NOMO-1 treated with DMSO at 0.1 percent for 48 hours (cell line): ENCODE results near the gene SORCS1.

Experiments used
- DNase-seq: peaks from one replicate; lab custom pipeline; 2025; ENCODE audit not compliant: unreplicated experiment; lab: John Stamatoyannopoulos, UW

SORCS1 gene

DNA sequence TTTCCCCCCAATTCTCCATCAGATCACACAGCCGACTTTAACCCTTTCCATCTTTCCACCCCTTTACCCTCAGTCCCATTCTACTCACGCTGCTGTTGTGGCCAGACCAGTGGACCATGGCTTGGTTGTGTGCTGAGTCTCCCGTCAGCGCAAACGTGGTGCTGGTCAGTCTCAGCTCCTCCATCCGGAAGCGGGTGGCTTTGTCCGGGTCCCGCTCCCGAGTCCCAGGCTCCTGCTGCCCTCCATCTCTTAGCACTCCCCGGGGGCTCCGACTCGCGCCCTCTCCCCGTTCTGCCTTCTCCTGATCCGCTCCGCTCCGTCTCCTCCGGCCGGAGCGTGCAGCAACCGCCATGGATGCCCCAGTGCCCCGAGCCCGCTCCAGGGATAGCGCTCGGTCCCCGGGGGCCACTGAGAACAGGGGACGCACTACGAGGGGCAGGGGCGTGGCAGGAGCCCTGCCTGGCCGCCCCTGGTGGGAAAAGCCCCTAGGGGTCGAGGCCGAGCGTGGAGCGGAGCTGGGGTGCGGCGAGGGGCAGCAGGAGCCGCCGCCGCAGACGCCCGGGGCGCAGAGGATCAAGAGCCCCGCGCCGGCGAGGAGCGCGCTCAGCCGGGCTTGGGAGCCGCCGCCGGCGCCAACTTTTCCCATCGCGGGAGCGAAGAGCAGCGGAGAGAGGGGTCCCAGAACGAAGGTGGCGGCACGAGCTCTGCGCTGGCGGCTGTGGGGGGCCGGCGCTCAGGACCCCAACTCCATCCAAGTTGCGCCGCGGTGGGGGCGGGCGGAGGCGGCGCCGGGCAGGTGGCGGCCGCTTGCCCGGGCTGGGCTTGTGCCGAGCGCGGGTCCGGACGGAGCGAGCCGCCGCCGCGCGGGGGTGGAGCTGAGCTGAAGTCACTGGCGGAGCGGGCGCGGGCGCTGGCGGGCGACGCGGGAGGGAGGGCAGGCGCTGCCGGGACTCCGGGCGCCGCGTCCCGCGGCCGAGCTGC lies at the start of gene SORCS1:
SORCS1 (minus strand) TSS at position 826 of the 981 bp plus-strand sequence.
- DNase-seq = no peak

DNA sequence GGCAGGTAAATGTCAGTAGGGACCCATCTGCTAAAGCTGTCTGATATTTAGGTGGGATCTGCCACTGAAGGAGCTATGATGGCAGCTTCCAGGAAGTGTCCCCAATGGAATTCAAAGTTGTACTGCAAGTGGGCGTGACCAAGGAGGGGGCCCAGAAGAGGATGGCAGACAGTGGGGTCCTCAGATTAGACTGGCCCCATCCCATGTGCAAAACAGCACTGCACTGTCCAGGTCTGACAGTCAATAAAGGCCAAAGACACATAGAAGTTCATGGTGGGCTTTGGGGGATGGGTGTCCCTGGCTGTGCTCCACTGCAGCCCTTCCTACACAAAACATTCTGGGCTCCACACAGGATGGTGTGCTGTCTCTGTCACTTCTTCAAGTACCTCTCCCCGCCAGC lies 49.8 kb upstream of the SORCS1 start:
- no peak for DNase-seq

DNA sequence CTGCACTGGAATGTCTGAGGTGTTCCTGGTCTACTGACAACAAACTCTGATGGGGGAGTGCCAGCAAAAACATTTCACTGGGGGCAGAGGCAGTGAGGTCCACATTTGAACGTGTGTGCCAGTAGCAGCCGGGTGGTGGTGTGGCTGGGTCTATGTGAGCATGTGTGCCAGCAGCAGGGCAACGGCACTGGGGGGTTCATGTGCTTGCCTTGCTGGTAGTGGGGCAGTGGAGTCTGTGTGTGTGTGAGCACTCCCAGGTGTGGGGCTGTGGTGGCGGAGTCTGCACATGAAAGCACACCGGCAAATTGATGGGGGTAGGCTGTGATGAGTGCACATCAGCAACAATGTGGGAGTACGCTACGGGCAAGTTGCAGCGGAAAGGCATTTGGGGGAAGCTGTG lies 49.4 kb upstream of the SORCS1 start:
- no peak for DNase-seq

DNA sequence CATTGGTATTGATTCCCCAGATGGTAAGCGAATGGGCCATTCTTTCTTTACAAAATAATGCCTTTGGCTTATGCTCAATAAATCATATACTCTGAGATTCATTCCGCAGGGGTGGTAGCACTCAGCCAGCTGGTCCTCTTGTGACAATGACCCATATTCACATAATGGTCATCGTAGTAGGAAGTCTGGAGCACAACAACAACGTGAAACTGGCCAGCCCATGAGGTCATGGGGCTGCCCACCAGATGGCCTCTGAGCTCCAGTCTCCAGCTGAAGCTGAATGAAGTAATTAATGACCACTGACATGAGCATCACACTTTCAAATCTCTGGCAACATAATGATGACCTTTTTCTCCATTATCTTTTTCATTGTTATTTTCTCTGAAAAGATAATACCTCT lies 42.3 kb upstream of the SORCS1 start:
- no peak for DNase-seq

DNA sequence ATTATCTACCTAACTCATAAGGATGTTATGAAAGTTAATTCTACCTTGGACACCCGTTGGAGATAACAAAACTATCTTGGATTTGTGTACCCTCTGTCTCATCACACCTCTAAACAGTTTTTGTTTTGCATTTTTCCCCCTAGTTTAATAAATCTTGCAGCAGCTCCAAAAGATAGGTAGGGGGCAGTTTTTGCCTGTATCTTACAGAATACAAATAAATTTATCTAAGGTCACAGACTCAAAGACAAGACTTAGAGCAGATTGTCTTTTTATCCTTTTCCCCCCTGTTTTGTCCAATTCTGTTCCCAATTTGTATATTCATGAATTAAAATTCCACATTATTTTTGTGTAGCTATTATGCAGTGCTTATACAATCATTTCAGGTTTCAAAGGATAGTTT lies 5.0 kb upstream of the SORCS1 start:
- DNase-seq = no peak

DNA sequence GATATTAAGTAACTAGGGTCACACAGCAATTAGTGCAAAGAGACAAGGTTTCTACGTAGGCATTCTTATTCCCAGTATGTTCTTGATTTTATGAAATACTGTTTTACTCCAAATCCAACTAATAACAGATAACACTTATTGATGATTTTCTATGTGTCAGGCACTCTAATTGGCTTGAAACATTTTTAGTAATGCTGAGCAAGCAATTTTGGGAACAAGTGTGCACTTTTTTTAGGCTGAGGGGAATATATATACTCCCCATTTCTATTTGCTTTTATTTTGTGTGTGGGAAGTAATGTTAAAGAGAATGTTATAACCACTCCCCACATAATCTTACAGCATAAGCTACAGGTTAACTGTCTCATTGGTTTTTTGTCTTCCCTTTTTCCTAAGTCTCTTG lies 4.2 kb upstream of the SORCS1 start:
- DNase-seq = no peak

DNA sequence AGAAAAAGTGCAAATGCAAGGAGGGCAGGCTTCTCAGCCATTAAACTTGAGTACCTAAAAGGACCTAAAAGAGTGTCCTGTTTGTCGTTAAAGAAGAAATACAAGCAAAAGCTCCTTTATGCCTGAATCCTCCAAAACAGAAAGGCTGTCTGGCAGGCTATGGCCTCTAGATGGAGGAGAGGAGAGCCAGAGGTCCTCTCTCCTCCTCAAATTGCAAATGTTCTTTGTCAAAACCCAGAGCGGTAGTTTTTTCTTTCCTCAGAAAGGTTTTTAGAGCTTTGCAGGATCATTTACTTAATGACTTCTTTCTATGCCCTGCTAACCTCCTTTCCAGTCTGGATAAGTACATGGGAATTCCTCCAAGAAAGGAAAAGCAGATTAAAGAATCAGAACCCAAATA lies 1.9 kb upstream of the SORCS1 start:
- no peak for DNase-seq

DNA sequence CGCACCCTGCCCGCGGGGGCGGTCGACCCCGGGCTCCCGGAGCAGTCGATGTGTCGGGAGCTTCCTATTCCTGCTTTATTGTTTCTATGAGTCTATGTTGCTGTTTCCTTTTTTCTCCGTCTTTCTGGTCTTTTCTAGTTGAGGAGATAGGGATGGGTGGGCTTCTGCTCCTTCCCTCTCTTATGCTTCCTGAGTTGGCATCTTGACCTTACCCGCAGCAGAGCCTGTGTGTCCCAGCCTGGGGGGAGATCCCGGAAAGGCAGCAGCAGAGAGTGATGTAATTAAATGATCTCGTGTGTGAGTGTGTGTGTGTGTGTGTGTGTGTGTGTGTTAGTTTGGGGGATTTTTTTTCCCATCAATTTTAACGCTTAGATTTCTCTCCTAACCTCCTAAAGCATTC lies 486 bp upstream of the SORCS1 start:
- no peak for DNase-seq

DNA sequence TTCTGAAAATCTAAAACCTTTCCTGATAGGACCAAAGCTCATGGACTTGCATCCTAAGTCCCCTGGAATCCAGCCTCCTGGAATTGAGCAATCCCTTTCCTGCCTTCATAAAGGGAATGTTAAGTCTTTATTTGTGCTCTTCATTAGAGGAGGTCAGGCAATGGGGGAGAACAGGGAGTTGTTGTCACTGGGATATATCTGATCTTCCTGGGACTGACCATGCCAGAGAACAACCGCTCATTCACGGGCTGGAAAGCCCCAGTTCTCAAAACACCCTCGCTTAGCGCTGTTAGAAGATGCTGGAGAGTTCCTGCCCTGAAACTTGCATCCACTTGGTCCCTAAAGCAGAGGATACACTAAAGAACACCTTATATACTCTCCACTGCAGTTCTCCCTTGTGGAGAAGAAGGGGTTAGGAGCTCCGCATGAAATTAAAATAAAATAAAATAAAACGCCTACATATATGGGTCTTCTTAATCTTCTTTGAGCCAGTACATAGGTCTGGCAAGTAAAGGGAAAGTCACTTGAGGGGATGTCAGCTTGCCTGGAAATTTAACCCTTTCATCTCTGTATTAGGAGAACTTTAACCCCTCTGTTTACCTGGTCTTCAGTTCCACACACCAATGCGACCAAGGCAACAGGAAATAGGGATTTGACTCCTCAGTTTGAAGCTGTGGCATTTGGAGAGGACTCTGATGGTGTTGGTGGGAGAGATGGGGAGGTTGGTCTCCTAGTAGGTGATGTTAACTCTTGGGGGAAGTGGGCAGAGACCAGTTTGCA lies 1.2 kb downstream of the SORCS1 start:
- DNase-seq = no peak

DNA sequence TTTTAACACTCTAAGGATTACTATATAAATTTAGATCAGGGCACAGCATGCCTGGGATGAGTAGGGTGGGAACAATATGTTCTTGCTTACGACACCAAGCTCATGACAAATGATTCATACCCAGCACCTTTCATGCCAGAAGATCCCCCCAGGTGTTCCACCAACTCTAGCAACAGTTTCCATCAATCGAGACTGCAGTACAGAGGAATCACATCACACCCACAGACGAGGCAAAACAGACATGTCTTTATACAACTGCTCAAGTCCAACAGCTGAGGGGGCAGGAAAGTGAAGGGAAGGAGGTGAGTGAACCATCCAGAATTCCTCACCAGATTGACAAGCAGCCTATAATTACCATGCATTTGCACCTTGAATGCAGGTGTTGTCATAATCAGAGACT lies 3.6 kb downstream of the SORCS1 start:
- DNase-seq = no peak

DNA sequence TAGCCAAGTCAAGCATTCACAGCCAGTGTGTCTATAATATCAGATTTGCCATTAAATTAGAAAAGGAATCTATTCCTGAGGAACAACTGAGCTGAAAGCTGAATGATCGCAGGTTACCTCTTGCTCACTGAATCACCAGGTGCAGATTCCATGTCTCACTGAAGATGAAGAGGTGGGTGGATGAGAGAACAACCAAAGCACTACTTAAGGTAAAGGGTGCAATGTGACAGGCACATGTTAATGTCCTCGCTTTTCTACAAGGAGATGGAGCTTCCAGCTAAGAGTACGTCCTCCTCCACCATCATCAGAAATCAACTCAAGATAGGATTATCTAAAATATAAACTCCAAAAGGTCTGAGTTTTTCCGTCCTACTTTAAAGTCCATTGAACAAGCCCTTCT lies 4.6 kb downstream of the SORCS1 start:
- no peak for DNase-seq

DNA sequence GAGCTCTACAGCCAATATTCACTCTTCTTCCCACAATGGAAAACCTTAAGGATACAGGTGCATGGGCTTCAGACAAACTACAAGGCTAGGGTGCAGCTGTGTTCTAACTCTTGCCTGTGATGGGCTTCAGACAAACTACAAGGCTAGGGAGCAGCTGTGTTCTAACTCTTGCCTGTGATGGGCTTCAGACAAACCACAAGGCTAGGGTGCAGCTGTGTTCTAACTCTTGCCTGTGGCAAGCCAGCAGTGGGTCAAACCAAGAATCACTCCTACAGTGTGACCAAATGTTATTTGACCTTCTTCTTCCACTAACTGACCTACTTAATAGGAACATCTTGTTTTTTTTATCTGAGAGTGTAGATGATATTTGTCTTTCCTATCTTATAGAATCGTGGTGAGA lies 7.4 kb downstream of the SORCS1 start:
- DNase-seq = no peak

DNA sequence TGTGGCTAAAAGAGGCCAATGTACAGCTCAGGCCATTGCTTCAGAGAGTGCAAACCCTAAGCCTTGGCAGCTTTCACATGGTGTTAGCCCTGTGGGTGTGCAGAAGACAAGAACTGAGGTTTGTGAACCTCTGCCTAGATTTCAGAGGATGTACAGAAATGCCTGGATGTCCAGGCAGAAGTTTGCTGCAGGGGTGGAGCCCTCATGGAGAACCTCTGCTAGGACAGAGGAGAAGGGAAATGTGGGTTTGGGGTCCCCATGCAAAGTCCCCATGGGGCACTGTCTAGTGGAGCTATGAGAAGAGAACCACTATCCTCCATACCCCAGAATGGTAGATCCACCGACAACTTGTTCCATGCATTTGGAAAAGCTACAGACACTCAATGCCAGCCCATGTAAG lies 12.4 kb downstream of the SORCS1 start:
- DNase-seq = no peak

DNA sequence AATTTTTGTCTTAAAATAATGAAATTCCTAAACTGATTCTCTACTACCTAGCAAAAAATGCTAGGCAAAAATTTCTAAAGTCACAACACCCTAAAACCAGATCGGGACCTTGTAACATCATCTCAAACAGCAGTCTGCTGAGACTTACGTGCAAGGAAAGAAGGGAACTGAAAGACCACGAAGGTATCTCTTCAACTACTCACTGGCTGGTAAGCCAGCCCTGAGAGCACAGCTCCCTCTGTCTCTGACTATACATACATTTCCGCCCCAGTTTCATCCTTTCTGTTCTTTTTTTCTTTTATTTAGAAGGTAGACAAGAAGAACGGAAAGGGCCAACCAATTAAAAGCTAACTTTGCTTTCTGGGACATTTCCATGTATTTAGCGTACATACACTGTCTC lies 15.6 kb downstream of the SORCS1 start:
- no peak for DNase-seq

DNA sequence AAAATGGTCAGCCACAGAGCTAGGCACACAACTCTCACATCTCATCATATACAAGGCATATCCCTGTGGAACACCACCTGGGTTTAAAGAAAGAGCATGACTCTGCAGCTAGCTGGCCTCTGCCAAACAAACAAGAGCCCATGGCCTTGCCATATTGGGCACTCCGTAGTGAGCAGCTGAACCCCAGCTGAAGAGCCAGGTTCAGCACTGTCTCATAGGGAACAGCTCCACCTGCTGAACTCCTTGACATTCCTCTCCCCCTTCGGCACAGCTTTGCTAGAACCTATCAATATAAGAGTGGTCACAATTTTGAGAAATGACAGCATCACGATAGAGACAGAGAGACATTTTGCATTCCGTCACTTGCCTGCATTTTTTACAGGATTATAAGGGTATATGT lies 20.0 kb downstream of the SORCS1 start:
- DNase-seq = no peak

DNA sequence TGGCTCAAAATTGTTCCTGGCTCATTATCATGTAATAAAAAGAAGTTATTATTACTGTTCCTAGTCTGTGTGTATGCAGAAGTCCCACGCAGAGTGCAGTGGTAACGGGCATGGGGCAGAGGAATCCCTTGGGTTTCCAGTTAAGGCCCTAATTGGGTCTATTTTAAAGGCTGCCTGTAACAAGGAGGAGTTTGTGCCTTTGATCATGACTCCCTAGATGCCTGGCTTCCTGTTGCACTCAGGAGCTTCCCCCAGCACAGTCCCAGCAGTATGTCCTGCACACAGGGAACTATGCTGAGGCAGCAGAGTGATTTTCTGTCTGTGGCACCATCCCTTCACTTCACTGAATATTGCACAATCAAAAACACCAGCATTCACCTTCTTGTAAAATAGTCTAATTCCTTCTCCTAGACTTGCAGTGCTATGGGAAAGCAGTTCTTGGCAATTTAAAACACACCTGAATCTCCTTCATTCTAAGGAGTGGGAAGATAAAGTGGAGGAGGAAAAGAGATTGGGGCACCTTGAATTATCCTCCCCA lies 22.9 kb downstream of the SORCS1 start:
- no peak for DNase-seq

DNA sequence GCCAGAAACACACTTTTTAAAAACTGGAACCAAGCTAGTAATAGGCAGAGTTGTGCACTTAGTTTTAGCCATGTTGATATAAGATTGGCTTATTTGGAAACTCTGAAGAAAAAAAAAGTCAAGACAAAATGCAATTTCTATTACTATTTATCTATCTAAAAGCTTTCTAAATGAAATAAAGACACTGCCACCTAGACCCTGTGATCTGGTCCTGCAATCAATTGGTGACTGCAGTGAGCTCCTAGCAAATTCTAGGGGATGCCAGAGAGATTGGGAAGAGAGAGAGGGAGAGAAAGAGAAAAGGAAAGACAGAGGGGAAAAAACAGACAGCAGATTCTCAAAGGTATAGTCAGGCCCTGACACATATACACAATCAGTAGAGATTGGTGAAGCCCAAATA lies 25.3 kb downstream of the SORCS1 start:
- no peak for DNase-seq

DNA sequence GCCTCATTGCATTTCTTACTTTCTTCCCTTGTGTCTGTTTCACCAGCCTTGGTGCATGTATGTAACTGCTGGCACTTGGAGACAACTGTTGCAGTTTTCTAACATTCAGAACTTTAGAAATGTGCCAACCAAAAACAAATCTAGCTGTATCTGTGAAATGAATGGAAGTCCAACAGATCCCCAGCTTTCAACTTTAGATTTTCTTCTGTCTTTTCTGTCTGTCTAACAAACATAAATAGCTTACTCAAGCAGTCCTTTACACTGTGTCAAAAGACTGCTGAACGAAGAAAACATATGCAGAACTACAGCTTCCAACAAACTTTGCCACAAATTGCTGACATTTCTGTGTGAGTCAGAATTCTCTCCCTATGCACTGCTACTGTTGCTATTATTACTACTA lies 30.9 kb downstream of the SORCS1 start:
- no peak for DNase-seq

DNA sequence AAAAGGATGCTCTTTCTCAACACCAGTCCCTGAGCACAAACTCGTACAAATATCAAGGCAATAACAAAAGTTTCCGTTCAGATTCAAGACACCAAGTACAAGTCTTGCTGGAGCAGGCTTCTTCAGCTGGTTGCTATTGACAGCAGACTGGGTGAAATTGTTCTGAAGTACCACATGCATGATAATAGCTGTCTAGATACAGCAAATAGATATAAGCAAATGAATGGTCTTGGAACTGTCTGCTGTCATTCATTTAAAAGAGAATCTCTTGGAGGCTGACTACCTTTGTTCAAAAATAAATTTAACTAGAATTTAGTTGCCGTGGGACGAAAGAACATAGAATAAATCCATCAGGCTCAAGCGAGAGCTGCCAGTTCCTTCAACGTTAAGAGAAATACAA lies 35.5 kb downstream of the SORCS1 start:
- no peak for DNase-seq

DNA sequence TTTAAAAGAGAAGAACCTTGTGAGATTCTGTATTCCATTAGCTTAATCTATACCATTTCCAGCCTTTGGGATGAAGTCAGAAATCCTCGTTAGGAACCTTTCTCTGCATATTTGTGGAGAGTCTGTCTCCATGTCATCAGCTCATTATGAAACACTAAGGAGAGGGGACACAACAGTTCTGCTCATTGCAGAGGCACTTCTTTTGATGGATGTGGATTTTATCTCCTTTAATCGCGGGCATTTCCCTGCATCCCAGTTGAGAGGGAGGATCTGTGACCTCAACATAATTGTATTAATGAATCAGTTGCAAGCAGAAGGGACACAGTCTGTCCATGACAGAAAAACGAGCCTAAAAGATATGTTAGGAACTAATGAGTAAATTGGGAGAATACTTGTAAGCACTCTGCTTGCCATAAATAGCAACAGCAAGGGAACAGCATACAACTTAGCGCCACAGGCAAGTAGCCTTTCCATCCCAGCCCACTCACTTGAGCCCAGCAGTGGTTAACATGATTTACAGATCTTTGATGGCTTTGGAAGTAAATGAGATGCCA lies 37.9 kb downstream of the SORCS1 start:
- no peak for DNase-seq

DNA sequence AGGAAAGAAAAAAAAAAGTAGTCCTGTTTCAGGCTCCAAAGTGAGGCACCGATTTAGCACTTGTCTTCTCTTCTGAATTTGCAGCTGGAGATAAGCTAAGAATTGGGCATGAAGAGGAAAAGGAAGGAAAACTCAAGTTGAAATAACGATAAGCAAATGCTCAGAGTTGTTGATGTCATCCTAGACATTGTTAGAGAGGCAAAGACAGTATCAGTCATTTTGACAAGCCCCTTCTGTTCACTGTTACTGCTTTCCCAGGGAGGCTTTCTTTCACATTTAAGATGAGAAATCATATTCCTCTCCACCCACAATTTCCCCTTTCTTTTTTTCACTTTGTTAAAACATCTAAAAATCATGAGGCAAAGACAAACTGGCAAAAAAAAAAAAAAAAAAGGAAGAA lies 41.8 kb downstream of the SORCS1 start:
- DNase-seq = no peak

DNA sequence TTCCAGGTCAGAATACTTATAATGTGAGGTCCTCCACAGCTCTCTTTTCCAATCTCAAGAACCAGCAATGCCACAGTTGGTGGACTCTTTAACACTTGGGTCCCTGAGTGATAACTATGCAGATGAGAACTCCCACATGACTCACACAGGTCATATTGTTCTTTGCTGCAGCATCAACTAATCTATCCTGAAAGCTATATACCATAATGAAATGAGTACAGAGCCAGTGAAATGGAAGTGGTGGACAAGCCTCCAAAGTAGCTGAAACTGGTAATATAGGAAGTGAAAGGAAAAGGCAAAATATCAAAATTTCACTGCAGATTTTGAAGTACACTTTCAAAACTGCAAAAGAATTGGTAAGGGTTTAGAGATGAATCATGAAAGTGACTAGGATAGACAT lies 45.6 kb downstream of the SORCS1 start:
- DNase-seq = no peak
